Esophagus squamous epithelium (tissue), 5 donors: ENCODE data around the gene CHRM2. TPM values are rescaled to one million over a fixed set of nuclear protein-coding genes. Genes with fewer than 3 reads are reported as not detected.

ENCODE experiments used
- DNase-seq: peaks from one replicate; lab custom pipeline; 2025; lab: John Stamatoyannopoulos, UW
- H3K27ac ChIP-seq, 4 donors: fragments of 200-600 bp; sonication (generic); one replicate each; pipeline ENCODE4 v1.5.1; 2016 to 2019; ENCODE audit warnings: mild to moderate bottlenecking in 1 of 4
- H3K27me3 ChIP-seq, 4 donors: fragments of 200-600 bp; sonication (generic); 1 replicate in 3 of 4; 2 replicates in 1 of 4; pipeline versions ENCODE4 v1.5.1 to v1.6.0; 2017 to 2021; ENCODE audit warnings: antibody characterized with exemption in 1 of 4
- H3K36me3 ChIP-seq, 3 donors: fragments of 200-600 bp; sonication (generic); one replicate each; pipeline ENCODE4 v1.5.1; 2016 to 2019
- H3K4me1 ChIP-seq, 3 donors: fragments of 200-600 bp; sonication (generic); one replicate each; pipeline ENCODE4 v1.5.1; 2017 to 2019
- H3K4me3 ChIP-seq, 4 donors: fragments of 200-600 bp; sonication (generic); 1 replicate in 3 of 4; 2 replicates in 1 of 4; pipeline ENCODE4 v1.5.1; 2016 to 2019; ENCODE audit warnings: mild to moderate bottlenecking in 2 of 4, moderate library complexity in 1 of 4
- H3K9me3 ChIP-seq, 3 donors: fragments of 200-600 bp; sonication (generic); one replicate each; pipeline ENCODE4 v1.5.1; 2016 to 2019
- POLR2A ChIP-seq, 4 donors: fragments of 450-650 bp; IDR thresholded peaks; one replicate each; pipeline ENCODE4 v1.6.1; 2017; ENCODE audit warnings: antibody characterized with exemption in 4 of 4, mild to moderate bottlenecking in 4 of 4, moderate library complexity in 3 of 4
- WGBS, 2 donors: methylation state at CpG; one replicate each; pipeline ENCODE4 v1.1.5; 2018; 5-methylcytosine and 5-hydroxymethylcytosine counted together
- intact Hi-C: fragments of 100-400 bp; cut with DNase I; formaldehyde crosslinking; loops from one replicate; pipeline ENCODE4 v1.15.0; 2022
- small RNA-seq, 4 donors: library from RNA; depleted of rRNA; stranded (forward); fragments of <200 nt; gene quantifications; one replicate each; pipeline ENCODE3, GENCODE V24; 2016
- total RNA-seq, 4 donors: library from RNA; depleted of rRNA; stranded (reverse); fragments of >200 nt; gene quantifications; one replicate each; pipeline ENCODE4 v1.1.0, GENCODE V29; 2016
- TF ChIP-seq, protein P1 (sequence below), 6 experiments: fragments of 450-650 bp in 4 of 6; fragments of 200-600 bp in 2 of 6; sonication (generic) in 2 of 6; IDR thresholded peaks; one replicate each; pipeline ENCODE4 v1.5.1; 2016 to 2019; ENCODE audit warnings: antibody characterized with exemption in 6 of 6, mild to moderate bottlenecking in 4 of 6, moderate library complexity in 4 of 6
- donor health status: DM: yes; HTN: yes; CAD: no.

The CHRM2 gene
- total RNA-seq, 4 donors from 2014 or later: under 0.01 TPM; not detected in 3

DNA sequence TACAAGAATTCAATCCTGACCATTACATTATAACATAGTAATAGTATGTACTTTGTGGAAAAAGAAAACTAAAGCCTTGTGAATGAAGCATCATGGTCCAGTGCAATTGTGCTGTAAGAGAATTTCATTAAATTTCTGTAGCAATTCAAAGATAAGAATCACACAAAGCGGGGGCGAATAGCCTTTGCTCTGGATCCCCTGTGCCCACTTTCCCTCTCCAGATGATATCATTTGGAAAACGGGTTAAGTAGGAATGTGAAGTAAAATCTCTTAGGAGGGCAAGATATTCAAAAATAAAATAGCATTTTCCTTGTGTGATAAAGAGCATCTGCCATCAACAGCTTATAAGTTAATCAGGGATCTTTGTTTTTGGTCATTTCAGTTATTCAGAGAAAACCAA, 177.1 kb downstream of the CHRM2 start:
- H3K9me3 ChIP-seq: no peaks in the 10 kb centered on the region
- no peak overlapping the region for H3K27ac ChIP-seq
- no peaks in the 10 kb centered on the region for H3K4me1 ChIP-seq
- no peak overlapping the region for H3K4me3 ChIP-seq
- TF ChIP-seq, protein P1, sequence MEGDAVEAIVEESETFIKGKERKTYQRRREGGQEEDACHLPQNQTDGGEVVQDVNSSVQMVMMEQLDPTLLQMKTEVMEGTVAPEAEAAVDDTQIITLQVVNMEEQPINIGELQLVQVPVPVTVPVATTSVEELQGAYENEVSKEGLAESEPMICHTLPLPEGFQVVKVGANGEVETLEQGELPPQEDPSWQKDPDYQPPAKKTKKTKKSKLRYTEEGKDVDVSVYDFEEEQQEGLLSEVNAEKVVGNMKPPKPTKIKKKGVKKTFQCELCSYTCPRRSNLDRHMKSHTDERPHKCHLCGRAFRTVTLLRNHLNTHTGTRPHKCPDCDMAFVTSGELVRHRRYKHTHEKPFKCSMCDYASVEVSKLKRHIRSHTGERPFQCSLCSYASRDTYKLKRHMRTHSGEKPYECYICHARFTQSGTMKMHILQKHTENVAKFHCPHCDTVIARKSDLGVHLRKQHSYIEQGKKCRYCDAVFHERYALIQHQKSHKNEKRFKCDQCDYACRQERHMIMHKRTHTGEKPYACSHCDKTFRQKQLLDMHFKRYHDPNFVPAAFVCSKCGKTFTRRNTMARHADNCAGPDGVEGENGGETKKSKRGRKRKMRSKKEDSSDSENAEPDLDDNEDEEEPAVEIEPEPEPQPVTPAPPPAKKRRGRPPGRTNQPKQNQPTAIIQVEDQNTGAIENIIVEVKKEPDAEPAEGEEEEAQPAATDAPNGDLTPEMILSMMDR (IDR thresholded peaks at IDR 0.05): no peak
- TF ChIP-seq POLR2A (IDR thresholded peaks at IDR 0.05): no peak
- WGBS, 2 donors: 74 to 80% methylated on average over 3 of the region's 3 CpGs
- no peaks in the 10 kb centered on the region for H3K36me3 ChIP-seq
- intact Hi-C loops: no loop called here
- DNase-seq: no peak
- H3K27me3 ChIP-seq: no peaks in the 10 kb centered on the region

DNA sequence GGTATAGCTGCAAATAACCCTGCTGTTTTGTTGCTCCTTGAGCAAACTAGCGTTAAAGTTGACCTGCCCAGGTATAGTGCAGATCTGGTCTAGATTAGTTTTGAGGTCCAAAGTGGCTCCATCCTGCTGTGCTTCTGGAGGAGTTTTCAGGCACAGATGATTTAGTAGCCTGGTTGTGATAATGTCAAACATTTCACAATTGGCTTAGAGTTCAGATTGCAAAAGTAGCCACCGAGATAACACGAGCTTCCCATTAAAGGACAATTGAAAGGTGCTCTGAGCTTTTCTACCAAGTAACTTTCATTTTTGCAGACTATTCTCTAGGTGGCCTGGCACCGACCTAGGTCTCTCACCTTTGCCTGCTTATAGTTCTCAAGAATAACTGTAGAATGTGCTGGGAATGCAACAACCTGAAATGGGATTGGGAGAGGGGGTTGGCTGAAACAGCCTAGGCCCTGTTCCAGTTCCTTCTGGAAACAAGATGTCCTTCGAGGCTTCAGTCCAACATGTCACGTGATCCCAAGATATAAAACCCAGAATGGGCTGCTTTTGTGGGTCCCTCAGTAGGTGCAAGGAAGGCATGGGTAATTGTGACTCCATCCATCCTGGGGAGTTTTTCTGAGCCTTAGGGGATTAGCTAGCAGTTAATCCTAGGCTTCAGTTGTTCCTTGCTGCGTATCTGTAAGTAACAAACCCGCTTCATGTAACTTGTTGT, 201.0 kb downstream of the CHRM2 start:
- no peaks in the 10 kb centered on the region for H3K9me3 ChIP-seq
- WGBS, 2 donors: 82 to 95% methylated on average over 2 to 8 of the region's 8 CpGs
- H3K4me3 ChIP-seq: no peak overlapping the region
- H3K36me3 ChIP-seq: no peaks in the 10 kb centered on the region
- H3K4me1 ChIP-seq: no peaks in the 10 kb centered on the region
- DNase-seq: no peak
- intact Hi-C loops: no loop called here
- H3K27me3 ChIP-seq: no peaks in the 10 kb centered on the region
- no peak overlapping the region for H3K27ac ChIP-seq
- TF ChIP-seq, protein P1 (IDR thresholded peaks at IDR 0.05): no peak
- TF ChIP-seq POLR2A (IDR thresholded peaks at IDR 0.05): no peak

Small RNA genes lying within 50 kb of the gene (small RNA-seq; reads per million reads assigned to genes)
- gene KRT8P51 (0 reads per million in 4 donors), gene MIR490 (0 reads per million in 4 donors)
